HG02943 (cell line): Measurements from ENCODE around the gene PABPN1.
"Not testable (repeated sequence)": the region's sequence is repeated elsewhere in the genome, so short reads cannot be mapped to it uniquely, and the experiment has no call there.

Experiments used
- ATAC-seq: cut with Tn5 transposase; IDR thresholded peaks from one replicate; pipeline ENCODE4 v1.9.1; 2021; ENCODE audit warnings: mild to moderate bottlenecking, low read depth, moderate library complexity; ENCODE audit not compliant: unreplicated experiment

The PABPN1 gene

DNA sequence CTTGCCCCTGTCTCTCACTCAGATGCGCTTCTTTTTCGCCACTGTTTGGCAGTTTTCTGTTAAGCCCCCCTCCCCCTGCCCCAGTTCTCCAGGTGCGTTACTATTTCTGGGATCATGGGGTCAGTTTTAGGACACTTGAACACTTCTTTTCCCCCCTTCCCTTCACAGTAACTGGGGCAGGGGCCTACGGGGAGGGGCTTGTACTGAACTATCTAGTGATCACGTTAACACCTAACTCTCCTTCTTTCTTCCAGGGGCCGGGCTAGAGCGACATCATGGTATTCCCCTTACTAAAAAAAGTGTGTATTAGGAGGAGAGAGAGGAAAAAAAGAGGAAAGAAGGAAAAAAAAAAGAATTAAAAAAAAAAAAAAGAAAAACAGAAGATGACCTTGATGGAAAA lies 3.7 kb downstream of the PABPN1 start:
- ATAC-seq = no peak

DNA sequence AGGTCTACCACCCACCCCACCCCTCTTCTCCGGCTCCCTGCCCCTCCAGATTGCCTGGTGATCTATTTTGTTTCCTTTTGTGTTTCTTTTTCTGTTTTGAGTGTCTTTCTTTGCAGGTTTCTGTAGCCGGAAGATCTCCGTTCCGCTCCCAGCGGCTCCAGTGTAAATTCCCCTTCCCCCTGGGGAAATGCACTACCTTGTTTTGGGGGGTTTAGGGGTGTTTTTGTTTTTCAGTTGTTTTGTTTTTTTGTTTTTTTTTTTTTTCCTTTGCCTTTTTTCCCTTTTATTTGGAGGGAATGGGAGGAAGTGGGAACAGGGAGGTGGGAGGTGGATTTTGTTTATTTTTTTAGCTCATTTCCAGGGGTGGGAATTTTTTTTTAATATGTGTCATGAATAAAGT lies 4.5 kb downstream of the PABPN1 start:
- not testable (repeated sequence) for ATAC-seq

DNA sequence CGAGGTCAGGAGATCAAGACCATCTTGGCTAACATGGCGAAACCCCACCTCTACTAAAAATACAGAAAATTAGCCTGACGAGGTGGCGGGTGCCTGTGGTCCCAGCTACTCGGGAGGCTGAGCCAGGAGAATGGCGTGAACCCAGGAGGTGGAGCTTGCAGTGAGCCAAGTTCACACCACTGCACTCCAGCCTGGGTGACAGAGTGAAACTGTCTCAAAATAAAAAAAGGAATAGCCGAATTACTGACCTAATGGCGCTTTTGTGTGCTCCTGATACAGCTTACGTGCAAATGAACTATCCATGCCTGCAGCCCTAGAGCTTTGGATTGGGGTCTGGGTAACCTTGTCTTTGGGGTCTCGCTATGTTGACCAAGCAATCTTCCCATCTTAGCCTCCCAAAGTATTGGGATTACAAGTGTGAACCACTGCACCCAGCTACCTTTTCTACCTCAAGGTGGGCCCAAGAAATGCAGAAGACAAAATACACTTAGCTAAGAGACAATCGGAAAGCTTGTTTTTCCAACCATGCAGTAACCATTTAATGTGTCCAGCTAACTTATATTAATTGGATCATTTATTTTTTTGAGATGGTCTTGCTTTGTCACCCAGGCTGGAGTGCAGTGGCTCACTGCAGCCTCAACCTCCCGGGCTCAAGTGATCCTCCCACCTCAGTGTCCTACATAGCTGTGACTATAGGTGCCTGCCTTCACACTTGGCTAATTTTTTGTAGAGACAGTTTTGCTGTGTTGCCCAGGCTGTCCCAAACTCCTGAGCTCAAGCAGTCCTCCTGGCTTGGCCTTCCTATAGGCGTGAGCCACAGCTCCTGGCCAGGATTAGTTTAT lies 5.5 kb downstream of the PABPN1 start:
- ATAC-seq = no peak

DNA sequence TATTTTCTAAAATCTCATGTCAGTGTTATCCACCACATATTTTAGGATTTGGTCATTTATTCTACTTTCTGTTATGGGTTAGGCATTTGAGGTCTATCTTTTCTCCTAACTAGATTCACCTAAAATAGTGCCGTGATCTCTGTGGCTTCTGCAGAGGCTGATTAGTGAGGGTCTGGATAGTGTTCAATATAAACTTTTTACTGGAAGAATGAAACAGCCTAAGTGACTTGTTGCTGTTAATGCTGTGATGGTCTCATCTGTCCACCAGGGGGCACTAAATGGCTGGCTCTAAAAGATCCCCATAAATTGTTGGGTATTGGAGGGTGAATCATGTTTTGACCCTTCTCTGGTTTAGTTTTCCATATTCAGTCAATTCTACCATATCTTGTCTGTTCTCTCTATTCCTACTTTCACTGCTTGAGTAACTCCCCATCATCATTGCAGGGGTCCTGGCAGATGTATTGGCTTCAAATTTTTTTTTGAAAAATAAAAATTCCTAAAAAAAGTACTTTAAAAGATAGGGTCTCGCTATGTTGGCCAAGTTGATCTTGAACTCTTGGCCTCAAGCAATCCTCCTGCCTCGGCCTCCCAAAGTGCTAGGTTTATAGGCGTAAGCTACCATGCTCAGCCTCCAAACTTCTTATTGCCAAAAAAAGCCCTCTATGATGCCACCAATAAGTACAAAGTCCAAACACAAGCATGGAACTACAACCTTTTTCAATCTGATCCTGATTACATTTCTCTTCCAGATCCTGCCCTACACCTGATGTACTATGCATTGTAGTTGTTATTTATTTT lies 6.9 kb downstream of the PABPN1 start:
- no peak for ATAC-seq

DNA sequence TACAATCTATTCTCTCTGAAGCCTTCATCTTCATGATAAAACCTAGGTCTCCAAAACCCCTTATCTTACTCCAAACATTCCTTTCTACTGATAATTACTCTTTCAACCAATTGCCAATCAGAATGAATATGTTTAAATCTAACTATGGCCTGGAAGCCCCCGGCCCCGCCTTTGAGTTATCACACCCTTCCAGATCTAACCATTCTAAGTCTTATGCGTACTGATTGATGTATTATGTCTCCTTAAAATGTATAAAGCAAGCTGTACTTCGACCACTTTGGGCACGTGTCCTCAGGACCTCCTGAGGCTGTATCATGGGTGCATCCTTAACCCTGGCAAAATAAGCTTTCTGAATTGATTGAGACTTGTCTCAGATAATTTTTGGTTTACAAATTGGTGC lies 14.4 kb downstream of the PABPN1 start:
- no peak for ATAC-seq

DNA sequence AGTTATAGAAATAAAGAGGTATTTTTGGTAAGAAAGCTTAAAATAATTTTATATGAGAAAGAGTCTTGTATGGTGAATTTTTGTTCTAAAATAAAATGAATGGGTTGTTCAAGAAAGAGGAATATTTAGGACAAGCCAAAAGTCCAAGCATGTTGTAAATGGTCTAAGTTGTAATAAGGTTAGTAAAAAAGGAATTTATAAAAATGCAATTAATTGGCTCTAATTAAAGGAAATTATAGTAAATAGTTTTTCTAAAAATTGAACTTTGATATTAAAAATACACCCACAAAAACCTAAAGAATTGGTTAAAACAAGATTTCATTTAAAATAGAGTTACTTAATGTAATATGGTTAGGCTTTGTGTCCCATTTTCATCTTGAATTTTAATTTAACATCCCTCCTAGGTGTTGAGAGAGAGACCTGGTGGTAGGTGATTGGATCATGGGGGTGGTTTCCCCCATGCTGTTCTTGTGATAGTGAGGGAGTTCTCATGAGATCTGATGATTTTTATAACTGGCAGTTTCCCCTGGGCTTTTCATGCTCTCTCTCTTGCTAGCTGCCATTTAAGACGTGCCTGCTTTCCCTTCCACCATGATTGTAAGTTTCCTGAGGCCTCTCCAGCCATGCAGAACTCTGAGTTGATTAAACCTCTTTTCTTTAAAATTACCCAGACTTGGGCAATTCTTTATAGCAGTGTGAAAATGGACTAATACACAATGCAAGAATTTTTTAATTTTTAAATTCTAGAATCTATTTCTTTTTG lies 18.4 kb downstream of the PABPN1 start:
- ATAC-seq = no peak

DNA sequence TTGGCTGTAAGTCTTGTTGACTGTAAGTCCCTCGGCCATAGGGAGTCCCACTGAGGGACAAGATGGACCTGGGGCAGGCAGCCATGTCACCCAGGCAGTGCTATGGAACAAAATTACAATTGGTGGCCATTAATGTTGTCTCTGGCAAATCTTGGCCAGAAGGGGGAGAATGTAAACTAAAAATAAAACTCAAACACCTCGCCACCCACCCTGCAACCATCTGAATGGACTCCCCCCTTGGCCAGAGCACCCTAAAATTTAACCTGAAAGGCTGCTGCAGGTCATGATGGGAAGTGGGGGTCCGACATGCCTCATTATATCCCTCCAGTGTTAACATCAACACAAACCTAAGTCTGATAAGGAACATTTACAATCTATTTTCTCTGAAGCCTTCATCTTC lies 23.2 kb downstream of the PABPN1 start:
- ATAC-seq = no peak

DNA sequence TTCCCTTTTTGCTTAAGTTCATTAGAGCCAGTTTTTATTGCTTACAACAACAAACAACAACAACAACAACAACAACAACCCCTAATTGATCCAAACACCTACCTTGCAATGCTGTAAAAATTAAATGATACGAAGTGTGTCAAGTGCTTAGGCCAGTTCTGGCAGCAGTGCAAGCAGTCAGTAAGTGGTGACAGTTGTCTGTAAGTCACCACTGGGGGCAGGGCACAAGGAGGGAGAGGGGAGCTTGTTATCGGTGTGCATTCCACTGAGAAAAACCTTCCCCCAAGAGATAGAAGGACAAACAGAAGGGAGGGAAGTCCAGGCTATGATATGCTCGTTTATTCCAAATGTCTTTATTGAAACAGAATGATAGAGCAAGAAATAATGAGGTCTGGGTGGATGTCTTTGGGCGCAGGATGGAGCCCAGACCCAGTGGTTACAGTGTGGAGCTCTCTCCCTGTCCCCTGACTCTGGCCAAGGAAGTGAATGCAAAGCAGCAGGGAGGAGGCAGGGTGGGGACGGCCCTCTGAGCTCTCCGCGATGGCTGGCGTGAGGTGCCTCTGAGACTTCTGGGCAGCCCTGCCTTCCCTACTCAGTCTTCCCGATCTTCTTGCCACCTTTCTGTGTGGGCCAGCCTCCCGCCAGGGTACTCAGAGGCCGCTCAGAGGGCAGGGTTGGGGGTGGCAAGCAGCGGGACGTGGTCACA lies 24.9 kb downstream of the PABPN1 start:
- ATAC-seq = no peak

DNA sequence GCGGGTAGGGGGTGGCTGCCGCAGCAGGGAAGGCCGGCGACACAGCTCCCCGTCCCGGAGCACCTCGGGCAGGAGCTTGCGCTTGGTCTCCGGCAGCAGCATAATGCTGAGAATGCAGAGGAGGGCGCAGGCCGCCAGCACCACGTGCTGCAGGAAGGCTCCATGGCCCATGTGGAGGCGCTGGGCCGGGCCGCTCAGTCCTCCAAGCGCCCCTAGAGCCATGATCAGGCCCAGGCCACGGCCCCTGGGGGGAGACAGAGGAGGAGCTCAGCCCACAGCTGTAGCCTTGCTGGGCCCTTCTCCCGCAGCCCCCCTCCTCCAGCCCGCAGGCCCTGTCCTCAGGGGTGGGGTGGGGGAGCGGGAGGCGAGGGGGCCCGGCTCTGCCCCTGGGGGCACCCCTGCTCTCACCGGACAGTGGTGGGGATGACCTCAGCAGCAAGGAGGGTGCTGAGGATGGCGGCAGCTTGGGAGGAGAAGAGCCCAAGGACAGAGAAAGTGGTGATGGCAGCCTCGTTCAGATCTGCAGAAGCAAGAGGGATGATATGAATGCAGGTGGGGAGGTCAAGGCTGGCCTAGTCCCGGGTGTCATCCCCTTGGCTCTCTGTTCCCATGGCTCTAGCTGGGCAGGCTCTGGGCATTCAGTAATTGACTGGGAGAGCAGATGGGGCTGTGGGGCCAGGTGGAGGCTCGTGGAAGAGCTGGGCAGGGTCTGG lies 25.6 kb downstream of the PABPN1 start:
- ATAC-seq = no peak

DNA sequence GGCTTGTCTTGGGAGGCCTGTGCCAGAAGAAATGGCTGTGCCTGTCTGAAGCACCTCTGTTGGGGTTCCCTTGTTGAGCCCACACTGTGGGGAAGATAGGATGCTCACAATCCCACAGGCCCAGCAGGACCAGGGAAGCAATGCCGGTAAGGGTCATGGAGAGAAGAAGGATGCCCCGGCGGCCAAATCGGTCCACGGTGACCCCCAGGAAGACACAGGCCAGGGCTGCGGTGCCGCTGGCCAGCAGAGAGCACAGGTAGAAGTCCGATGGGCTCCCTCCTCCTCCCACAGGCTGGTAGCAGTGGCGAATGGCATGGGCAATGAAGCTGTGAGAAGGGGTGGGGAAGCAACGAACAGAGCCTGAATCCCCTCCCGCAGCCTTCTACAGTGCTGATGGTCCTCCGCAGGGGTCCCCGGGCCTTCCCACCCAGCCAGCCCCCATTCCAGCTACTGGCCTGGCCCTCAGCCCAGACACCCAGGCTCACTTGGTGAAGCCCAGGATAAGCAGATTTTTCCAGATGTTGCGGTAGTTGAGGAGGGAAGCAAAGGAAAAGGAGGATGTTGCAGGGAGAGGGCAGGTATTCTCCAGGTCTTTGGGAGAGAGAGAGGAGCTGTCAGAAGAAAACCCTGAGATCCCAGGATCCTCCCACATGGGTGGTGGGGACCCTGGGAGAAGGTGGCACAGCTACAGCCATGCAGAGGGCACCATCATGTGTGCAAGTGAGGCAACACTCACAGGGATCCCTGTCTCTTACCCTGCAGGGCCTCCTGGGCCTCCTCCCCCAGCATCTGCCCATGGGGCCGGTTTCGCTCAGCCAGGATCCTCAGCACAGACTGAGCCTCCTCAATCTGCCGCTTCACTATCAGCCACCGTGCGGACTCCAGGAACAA lies 26.4 kb downstream of the PABPN1 start:
- ATAC-seq = no peak

DNA sequence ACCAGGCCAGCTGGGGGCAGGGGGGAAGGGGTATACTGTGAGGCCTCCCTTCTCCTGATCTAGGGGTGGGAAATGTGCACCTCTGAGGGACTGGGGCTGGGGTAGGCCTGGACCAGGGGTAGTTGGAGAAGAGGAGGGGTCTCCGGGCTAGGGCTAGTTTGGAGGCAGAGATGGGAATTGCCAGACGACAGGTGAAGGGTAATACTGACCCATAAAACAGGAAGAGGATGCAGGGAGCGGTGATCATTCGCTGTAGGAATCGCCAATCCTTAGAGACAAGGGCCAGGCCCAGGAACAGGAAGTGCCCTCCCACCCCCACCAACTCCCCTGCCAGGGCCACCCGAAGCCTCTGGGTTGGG lies 27.0 kb downstream of the PABPN1 start:
- ATAC-seq = no peak

DNA sequence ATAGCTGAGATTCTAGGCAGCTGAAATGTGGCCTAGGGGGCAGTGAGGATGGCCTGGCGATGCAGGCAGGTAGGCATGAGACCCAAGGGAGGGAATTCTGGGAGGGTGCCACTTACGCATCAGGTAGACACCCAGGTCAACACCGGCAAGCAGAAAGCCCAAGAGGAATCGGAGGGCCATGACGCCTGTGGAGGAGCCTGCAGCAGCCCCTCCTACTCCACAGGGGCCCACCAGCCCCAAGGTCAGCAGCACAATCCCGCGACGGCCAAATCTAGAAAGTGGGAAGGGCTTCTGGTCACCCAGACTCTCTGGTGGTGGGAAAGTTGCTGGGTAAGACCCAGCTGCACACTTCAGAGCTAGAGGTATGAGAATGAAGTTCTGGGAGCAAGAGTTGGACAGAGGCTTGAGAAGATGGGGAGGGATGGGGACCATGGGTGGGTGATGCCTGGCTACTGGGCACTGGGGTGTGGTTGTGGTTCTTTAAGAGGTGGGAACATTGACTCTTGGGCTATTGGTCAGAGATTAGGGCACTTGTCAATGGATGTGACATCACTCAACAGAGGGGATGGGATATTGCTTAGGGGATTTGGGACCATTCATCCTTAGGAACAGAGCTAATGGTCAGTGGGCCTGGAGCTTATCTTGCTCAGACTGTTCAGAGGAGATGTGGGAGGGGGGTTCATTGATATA lies 28.0 kb downstream of the PABPN1 start:
- no peak for ATAC-seq

DNA sequence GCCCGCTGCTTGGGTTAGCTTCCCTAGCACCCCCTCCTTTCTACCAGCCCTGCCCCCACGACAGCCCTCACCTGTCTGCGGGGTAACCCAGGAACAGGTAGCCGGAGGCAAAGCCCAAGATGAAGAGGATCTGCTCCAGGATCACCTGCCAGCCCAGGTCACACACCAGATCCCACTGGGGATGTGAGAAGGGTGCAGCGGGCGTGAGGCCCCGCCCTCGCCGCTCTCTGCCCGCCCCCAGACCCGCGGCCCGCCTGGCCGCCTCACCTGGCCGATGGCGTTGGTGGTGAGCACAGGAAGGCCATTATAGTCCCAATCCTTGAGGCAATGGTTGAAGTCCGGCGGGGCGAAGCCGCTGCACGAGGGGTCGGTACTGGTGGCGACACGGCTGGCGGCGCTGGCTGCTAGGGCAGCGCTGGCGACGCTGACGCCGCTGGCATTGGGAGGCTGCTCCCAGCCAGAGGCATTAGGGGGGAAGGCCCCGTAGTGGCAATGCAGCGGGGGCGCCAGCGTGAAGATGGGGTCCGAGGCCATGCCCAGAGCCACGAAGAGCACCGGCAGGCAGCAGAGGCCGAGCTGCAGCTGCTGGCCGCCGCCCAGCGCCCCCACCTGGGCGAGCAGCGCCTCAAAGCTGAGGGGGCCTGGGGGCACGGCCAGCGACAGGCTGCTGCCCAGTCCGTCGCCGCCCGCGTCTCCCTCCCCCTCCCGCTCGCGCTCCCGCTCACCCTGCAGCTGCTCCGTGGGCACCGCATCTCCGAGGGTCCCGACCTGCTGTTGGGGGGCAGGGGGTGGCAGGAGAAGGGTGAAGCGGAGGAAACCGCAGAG lies 30.6 kb downstream of the PABPN1 start:
- no peak for ATAC-seq

DNA sequence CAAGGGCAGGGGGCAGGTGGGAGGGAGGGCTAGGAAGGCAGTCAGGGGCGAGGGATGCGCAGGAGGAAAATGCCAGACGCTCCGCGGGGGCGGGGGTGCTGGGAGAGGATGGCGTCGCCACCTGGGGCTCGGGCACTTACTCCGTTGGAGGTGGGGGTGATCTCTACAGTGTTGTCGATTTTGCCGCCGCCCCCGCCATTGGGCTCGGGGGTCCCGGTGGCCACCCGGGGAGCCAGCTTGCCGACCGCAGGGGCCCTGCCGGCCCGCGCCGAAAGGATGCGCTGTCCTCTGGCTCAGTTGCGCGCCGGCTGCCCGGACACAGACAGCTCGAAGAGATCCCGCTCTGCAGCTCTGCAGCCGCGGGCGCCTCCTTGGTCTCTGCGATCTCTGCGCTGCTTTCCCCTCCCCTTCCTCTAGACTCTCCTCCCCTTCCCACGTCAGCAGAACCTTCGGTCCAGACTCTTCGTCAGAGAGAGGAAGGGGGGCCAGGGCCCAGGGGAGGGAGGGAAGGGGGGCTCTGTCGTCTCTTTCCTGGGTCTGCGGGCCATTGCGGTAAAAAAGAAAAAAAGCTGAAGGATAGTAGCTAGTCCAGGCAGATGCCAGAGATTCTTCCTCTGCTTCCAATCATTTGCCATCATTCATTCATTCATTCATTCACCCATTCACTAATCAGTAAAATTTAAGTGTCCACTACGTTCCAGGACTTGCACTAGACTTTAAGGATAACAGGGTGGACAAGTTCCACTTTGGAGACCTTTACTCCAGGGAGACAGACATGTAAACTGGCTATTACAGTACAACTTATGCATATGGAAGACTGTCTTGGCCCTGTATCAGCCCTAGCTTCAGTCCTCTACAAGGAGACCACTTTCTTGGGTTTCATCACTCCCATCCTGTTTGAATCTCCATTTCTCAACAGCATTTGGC lies 31.5 kb downstream of the PABPN1 start, which contains the start of gene SLC22A17:
Gene SLC22A17, minus strand, starts transcription at position 382 of the 927 bp plus-strand sequence.
- ATAC-seq = no peak

DNA sequence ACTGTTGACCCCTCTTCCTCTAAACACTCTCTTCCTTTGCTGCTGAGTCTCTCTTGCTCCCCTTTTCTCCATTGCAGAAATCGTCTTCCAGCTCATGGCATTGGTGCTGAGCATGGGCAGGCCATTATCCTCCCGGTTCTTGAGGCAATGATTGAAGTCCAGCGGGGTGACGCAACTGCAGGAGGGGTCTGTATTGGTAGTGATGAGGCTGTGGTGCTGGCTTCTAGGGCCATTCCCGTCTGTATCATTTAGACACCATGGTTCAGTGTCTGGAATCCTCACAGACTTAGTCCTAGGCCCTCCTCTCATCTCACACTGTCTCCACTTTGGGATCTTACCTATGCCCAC lies 32.1 kb downstream of the PABPN1 start:
- no peak for ATAC-seq

DNA sequence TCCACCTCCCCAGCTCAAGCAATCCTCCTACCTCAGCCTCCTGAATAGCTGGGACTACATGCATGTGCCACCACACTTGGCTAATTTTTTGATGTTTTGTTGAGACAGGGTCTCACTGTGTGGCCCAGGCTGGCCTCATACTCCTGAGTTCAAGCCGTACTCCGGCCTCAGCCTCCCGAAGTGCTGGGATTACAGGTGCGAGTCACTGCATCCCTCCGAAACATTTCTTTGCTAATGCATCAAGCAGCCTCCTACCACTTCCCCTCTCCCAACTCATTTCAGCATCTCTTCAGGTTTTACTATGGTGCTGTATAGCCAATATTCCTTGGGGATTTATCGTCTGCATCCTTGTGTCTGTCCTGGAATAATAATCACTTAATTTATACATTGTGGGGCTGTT lies 33.7 kb downstream of the PABPN1 start:
- ATAC-seq = no peak
